ENCODE measurements around the gene CSE1L. TPM values are rescaled to one million over a fixed set of nuclear protein-coding genes. Genes with fewer than 3 reads are reported as not detected.
"Not testable (repeated sequence)": the region's sequence is repeated elsewhere in the genome, so short reads cannot be mapped to it uniquely, and the experiment has no call there.

The CSE1L gene
- total RNA-seq, 1 experiment from 2014 or later, result 201 TPM

GRCh38 chr20:49119988-49120387, 73.9 kb downstream of the CSE1L start:
- DNase-seq (ENCODE audit: low read depth), result no peak

- DNase-seq (ENCODE audit: low read depth), result no peak
Measured at GRCh38 chr20:49122920-49123319, 76.8 kb downstream of the CSE1L start.

GRCh38 chr20:49123982-49124381, 77.9 kb downstream of the CSE1L start:
- no peak for DNase-seq (ENCODE audit: low read depth)

GRCh38 chr20:49132995-49133478, 86.9 kb downstream of the CSE1L start:
- DNase-seq (ENCODE audit: low read depth), result peak; percentile 76

- no peak for DNase-seq (ENCODE audit: low read depth)
Measured at GRCh38 chr20:49133571-49133970, 87.5 kb downstream of the CSE1L start.

- DNase-seq (ENCODE audit: low read depth), result not testable (repeated sequence)
Measured at GRCh38 chr20:49134797-49135196, 88.7 kb downstream of the CSE1L start.

GRCh38 chr20:49136817-49137571, 90.9 kb downstream of the CSE1L start:
- DNase-seq (ENCODE audit: low read depth), result no peak

GRCh38 chr20:49138431-49138830, 92.3 kb downstream of the CSE1L start:
- no peak for DNase-seq (ENCODE audit: low read depth)

- DNase-seq (ENCODE audit: low read depth), result no peak
Measured at GRCh38 chr20:49140411-49140810, 94.3 kb downstream of the CSE1L start.

- peak; percentile 36 for DNase-seq (ENCODE audit: low read depth)
Measured at GRCh38 chr20:49140834-49141233, 94.7 kb downstream of the CSE1L start.

Other genes starting within 250 kb of the CSE1L start
- 28.1 and 28.7 TPM in 2 replicates for gene PREX1, start 218.3 kb upstream of the CSE1L start, total RNA-seq (2014; rRNA removed)
- gene ARFGEF2, start 124.6 kb upstream of the CSE1L start, total RNA-seq (2014; rRNA removed), result 30.2 and 32.9 TPM in 2 replicates
- gene STAU1, start 142.0 kb downstream of the CSE1L start, total RNA-seq (2014; rRNA removed), result 58.3 and 64.8 TPM in 2 replicates
- 40.0 and 43.9 TPM in 2 replicates for gene DDX27, start 173.1 kb downstream of the CSE1L start, total RNA-seq (2014; rRNA removed)
- gene ZNFX1, start 231.7 kb downstream of the CSE1L start, total RNA-seq (2014; rRNA removed), result 42.9 and 55.8 TPM in 2 replicates

Measured in LHCN-M2 (cell line).